Calu3 (cell line): ENCODE results near the gene PTGIR. TPM values are rescaled to one million over a fixed set of nuclear protein-coding genes. Genes with fewer than 3 reads are reported as not detected.

Source experiments
- BruUV-seq: library from RNA; stranded (reverse); fragments of 400-500 nt; replicated peaks from 2 replicates; lab custom pipeline; 2021; lab: Mats Ljungman, UMichigan
- CTCF ChIA-PET: fragments of 300-600 bp; sonication (Branson Sonifier 250); formaldehyde crosslinking; loops from one replicate; lab custom pipeline; 2022; ENCODE audit warnings: antibody characterized with exemption; lab: Charles Lee
- DNase-seq: peaks from one replicate; pipeline ENCODE4 v3.0.0; 2022
- H3K27ac Mint-ChIP-seq: one replicate; pipeline ENCODE4 v1.8.0; 2022; ENCODE audit warnings: mixed read lengths; ENCODE audit not compliant: unreplicated experiment
- H3K27me3 Mint-ChIP-seq: one replicate; pipeline ENCODE4 v1.8.0; 2022; ENCODE audit warnings: mixed read lengths; ENCODE audit not compliant: unreplicated experiment
- H3K36me3 Mint-ChIP-seq: one replicate; pipeline ENCODE4 v1.8.0; 2022; ENCODE audit warnings: mild to moderate bottlenecking, moderate library complexity, mixed read lengths; ENCODE audit not compliant: insufficient read depth, unreplicated experiment
- H3K4me1 Mint-ChIP-seq: one replicate; pipeline ENCODE4 v1.8.0; 2022; ENCODE audit warnings: mild to moderate bottlenecking, low read depth, mixed read lengths; ENCODE audit not compliant: unreplicated experiment
- H3K4me3 Mint-ChIP-seq: one replicate; pipeline ENCODE4 v1.8.0; 2022; ENCODE audit warnings: mild to moderate bottlenecking, low read depth, moderate library complexity, mixed read lengths; ENCODE audit not compliant: unreplicated experiment
- H3K9me3 Mint-ChIP-seq: one replicate; pipeline ENCODE4 v1.8.0; 2022; ENCODE audit warnings: low read depth, mixed read lengths; ENCODE audit not compliant: unreplicated experiment
- intact Hi-C: fragments of 100-400 bp; cut with micrococcal nuclease; formaldehyde crosslinking; loops from one replicate; pipeline ENCODE4 v1.10.0; 2022; ENCODE audit not compliant: unreplicated experiment
- total RNA-seq: library from RNA; stranded (reverse); gene quantifications from 2 replicates; pipeline ENCODE4 v1.2.3, GENCODE V29; 2022
- TF ChIP-seq, protein P1 (sequence below): fragments of 200-600 bp; IDR thresholded peaks from one replicate; pipeline ENCODE4 v1.8.0; 2022; ENCODE audit warnings: antibody characterized with exemption; ENCODE audit not compliant: unreplicated experiment

Gene PTGIR
- total RNA-seq, 1 experiment from 2014 or later = not detected

DNA sequence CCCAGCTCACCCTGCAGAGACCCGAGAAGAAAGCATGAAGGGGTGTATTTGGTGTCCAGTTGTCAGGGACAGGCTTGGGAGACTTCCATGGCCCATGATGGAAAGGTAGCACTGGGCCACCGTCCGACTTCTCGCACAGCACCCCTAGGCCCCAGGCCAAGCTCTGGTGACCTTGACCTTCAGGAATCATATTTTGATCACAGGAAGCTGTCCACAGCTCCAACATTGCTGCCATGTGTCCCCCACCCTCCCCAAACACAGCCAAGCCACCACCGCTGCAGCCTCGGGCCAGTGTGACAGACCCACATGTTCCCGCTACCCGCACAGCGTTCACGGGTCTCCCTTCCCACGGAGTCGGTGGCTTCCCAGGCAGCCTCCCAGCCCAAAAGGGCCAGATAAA is 842 bp upstream of the PTGIR start:
- intact Hi-C loops = no loop called here
- no peak overlapping the region for H3K4me3 Mint-ChIP-seq

DNA sequence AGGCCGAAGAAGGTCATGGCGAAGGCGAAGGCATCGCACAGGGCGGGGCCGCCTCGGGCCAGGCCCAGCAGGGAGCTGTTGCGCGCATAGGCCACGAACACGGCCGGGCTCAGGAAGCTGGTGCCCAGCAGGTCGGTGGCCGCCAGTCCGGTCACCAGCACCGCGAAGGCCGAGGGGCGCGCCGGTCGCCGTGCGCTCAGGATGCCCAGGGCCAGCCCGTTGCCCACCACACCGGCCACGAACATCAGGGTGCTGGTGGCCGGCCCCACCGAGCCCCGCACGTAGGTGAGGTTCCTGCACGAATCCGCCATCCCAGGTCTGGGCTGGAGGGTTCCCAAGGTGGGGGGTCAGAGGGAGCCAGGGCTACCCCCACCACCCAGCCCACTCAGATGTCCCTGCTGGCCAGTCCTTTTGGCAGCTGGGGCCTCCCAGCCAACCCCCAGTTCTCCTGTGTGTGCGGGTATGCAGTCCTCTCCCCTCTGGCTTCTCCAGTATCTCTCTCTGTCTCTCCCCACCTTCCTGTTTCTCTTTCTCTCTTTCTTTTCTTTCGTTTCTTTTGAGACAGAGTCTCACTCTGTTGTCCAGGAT is 880 bp downstream of the PTGIR start:
- TF ChIP-seq, protein P1, sequence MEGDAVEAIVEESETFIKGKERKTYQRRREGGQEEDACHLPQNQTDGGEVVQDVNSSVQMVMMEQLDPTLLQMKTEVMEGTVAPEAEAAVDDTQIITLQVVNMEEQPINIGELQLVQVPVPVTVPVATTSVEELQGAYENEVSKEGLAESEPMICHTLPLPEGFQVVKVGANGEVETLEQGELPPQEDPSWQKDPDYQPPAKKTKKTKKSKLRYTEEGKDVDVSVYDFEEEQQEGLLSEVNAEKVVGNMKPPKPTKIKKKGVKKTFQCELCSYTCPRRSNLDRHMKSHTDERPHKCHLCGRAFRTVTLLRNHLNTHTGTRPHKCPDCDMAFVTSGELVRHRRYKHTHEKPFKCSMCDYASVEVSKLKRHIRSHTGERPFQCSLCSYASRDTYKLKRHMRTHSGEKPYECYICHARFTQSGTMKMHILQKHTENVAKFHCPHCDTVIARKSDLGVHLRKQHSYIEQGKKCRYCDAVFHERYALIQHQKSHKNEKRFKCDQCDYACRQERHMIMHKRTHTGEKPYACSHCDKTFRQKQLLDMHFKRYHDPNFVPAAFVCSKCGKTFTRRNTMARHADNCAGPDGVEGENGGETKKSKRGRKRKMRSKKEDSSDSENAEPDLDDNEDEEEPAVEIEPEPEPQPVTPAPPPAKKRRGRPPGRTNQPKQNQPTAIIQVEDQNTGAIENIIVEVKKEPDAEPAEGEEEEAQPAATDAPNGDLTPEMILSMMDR = no peak
- no peak overlapping the region for H3K27ac Mint-ChIP-seq
- H3K4me3 Mint-ChIP-seq = no peak overlapping the region
- peaks cover 69% of the 10 kb centered on the region for H3K27me3 Mint-ChIP-seq
- no peaks in the 10 kb centered on the region for H3K4me1 Mint-ChIP-seq
- no TSS peak for BruUV-seq
- H3K9me3 Mint-ChIP-seq = no peaks in the 10 kb centered on the region
- intact Hi-C loops = no loop called here
- CTCF ChIA-PET = no interaction called here
- DNase-seq = no peak
- H3K36me3 Mint-ChIP-seq = peaks cover 6% of the 10 kb centered on the region

More for the DNA sequence above, 842 bp upstream of the PTGIR start:
- H3K27me3 Mint-ChIP-seq = peaks cover 66% of the 10 kb centered on the region
- no peaks in the 10 kb centered on the region for H3K4me1 Mint-ChIP-seq
- no peaks in the 10 kb centered on the region for H3K9me3 Mint-ChIP-seq
- no peak for DNase-seq
- H3K27ac Mint-ChIP-seq = no peak overlapping the region
- no TSS peak for BruUV-seq
- CTCF ChIA-PET = interaction anchor here (1.1 to 1.7 kb wide), 2 partner anchors 9 to 35 kb away, joined by 6 to 8 read pairs; partner anchors contain the start of gene DACT3
- TF ChIP-seq, protein P1 = no peak
- H3K36me3 Mint-ChIP-seq = peaks cover 6% of the 10 kb centered on the region

DNA sequence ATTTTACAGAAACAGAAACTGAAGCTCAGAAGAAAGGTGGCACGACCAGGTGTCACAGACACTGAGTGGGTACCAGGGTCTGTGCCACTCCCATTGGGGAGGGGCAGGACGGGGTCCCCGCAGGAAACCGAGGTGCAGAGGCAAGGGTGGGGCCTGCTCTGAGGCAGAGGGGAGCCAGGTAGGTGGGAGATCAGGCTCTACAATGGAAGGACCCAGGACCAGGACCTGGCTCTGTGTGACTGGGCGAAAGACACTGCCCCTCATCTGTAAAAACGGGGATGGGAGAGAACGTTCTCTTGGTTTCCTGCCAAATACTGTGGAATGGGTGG is 2.8 kb downstream of the PTGIR start:
- intact Hi-C loops = no loop called here
- Mint-ChIP-seq H3K36me3 (no peaks in the 10 kb centered on the region), H3K27ac (no peak overlapping the region), H3K4me3 (no peak overlapping the region), H3K9me3 (no peaks in the 10 kb centered on the region), H3K27me3 (peaks cover 62% of the 10 kb centered on the region), H3K4me1 (peaks cover 2% of the 10 kb centered on the region)
- BruUV-seq = no TSS peak
- TF ChIP-seq, protein P1 = no peak
- CTCF ChIA-PET = interaction anchor here (1.4 kb wide), 1 partner anchor 39 kb away, joined by 4 read pairs; the partner anchor contains the start of gene DACT3
- no peak for DNase-seq

DNA sequence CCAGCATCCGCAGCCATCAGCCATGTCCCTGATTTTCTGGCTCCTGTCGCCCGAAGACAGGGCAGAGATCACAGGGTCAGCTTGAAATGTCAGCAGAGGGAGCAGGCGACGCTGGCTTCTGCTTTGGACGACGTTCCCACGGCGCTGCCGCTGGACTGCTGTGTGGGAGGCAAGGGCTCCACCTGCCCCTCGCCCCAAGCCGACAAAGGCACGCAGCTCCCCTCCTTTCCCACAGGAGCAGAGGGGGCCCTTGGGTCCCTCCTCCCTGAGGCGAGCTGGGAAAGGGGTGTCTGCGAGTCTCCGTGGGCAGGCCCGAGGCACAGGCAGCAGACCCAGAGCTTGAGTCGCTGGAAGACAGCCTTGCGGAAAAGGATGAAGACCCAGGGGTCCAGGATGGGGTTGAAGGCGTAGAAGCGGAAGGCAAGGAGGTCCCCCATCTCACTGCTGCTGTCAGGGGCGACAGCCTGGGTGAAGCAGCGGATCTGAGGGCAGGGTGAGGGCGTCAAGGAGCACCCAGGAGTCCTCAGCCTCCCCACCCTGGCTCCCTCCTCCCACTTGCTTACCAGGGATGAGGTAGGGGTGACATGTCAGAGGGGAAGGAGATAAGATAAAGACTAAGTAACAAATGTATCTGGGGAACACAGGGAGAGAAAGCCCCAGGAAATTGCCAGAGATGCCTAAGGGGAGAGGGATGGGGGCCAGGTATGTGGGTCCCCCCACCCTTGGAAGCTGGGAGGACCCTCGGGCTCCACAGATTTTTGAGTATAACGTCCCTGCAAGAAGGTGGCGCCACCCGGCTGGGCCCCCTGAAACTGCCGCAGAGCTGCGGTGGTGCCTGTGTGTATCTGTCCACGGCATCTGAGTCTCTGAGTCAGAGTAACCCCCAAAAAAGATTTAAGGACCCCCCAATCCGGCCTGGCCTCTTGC is 3.4 kb downstream of the PTGIR start:
- intact Hi-C loops = no loop called here
- Mint-ChIP-seq H3K4me3 (no peak overlapping the region), H3K36me3 (peaks cover 4% of the 10 kb centered on the region), H3K9me3 (no peaks in the 10 kb centered on the region), H3K27me3 (peaks cover 69% of the 10 kb centered on the region), H3K27ac (no peak overlapping the region), H3K4me1 (peaks cover 8% of the 10 kb centered on the region)
- CTCF ChIA-PET = interaction anchor here (1.4 kb wide), 1 partner anchor 40 kb away, joined by 4 read pairs; the partner anchor contains the start of gene DACT3
- no TSS peak for BruUV-seq
- no peak for DNase-seq
- TF ChIP-seq, protein P1 = peak; percentile 22
